ENCODE results near the gene CTNNAL1. TPM values are rescaled to one million over a fixed set of nuclear protein-coding genes. Genes with fewer than 3 reads are reported as not detected.

CTNNAL1 gene
- total and polyA plus RNA-seq, 2 donors (not counting 1 experiment from before 2014, with no cell fraction given), result 0.04 to 1.5 TPM

- H3K9me3 Mint-ChIP-seq (ENCODE audit: insufficient read depth), result no peaks in the 10 kb centered on the region
- peaks cover 1 to 85% of the 10 kb centered on the region in 2 experiments for H3K36me3 ChIP-seq (replicated peaks in 1 of 2; ENCODE audit: control extremely low read depth in 1 of 2, control insufficient read depth in 1 of 2, extremely low read depth in 1 of 2, insufficient read depth in 2 of 2, low read length in 1 of 2)
- H4K20me1 ChIP-seq (ENCODE audit: control insufficient read depth, insufficient read depth, low read length, poor library complexity, severe bottlenecking), result no peaks in the 10 kb centered on the region
- intact Hi-C loops (cut with micrococcal nuclease), result no loop called here
- ChIA-PET POLR2A (no interaction called here), CTCF (interaction anchor here (0.7 kb wide), 1 partner anchor 1246 kb away, joined by 3 read pairs; no protein-coding TSS in a partner anchor)
- no peak overlapping the region for H3K4me2 ChIP-seq (replicated peaks; ENCODE audit: low read depth, low read length, poor library complexity, severe bottlenecking)
- no peaks in the 10 kb centered on the region for H3K4me1 Mint-ChIP-seq
- no peaks in the 10 kb centered on the region for H3K79me2 ChIP-seq (ENCODE audit: control insufficient read depth, insufficient read depth, low read length)
- ATAC-seq (ENCODE audit: low read depth) (no peak), DNase-seq (no peak)
- no peak overlapping the region for H3K4me3 ChIP-seq (ENCODE audit: control extremely low read depth in 1 of 5, extremely low read depth in 1 of 5, insufficient read depth in 1 of 5, low read depth in 2 of 5, low read length in 4 of 5)
- H3K9me3 ChIP-seq (ENCODE audit: control extremely low read depth in 1 of 3, control insufficient read depth in 2 of 3, insufficient read depth in 1 of 3, low read length in 2 of 3), result no peaks in the 10 kb centered on the region
- no peak overlapping the region for H3K27ac ChIP-seq (ENCODE audit: low read length in 2 of 2)
- H3K4me1 ChIP-seq (ENCODE audit: control insufficient read depth in 2 of 2, insufficient read depth in 2 of 2, low read length in 2 of 2), result no peaks in the 10 kb centered on the region
- no peaks in the 10 kb centered on the region for H3K27me3 Mint-ChIP-seq
- H3K27me3 ChIP-seq (replicated peaks in 1 of 4; ENCODE audit: control extremely low read depth in 1 of 4, control insufficient read depth in 3 of 4, insufficient read depth in 4 of 4, low read length in 3 of 4), result no peaks in the 10 kb centered on the region
- H3K27ac Mint-ChIP-seq, result no peak overlapping the region
- TF ChIP-seq CTCF (IDR thresholded peaks at IDR 0.05) (no peak), EZH2 (IDR thresholded peaks at IDR 0.05; ENCODE audit: borderline replicate concordance, insufficient read depth, low read depth, low read length, poor library complexity, severe bottlenecking) (no peak)
- H2AFZ ChIP-seq (ENCODE audit: insufficient read depth, low read depth, low read length, poor library complexity, severe bottlenecking), result no peak overlapping the region
- no peak overlapping the region for H3K4me3 Mint-ChIP-seq
- no CpG with 5 or more reads among the region's 3 CpGs for WGBS (ENCODE audit: insufficient coverage)
- H3K9ac ChIP-seq (ENCODE audit: low read length), result no peak overlapping the region
Measured at GRCh38 chr9:108904161-108904560, 109.1 kb downstream of the CTNNAL1 start.

GRCh38 chr9:108903420-108904103, 109.7 kb downstream of the CTNNAL1 start:
- Histone ChIP-seq H3K9ac (ENCODE audit: low read length) (no peak overlapping the region), H3K4me1 (ENCODE audit: control insufficient read depth in 2 of 2, insufficient read depth in 2 of 2, low read length in 2 of 2) (no peaks in the 10 kb centered on the region), H3K9me3 (ENCODE audit: control extremely low read depth in 1 of 3, control insufficient read depth in 2 of 3, insufficient read depth in 1 of 3, low read length in 2 of 3) (no peaks in the 10 kb centered on the region), H3K36me3 (replicated peaks in 1 of 2; ENCODE audit: control extremely low read depth in 1 of 2, control insufficient read depth in 1 of 2, extremely low read depth in 1 of 2, insufficient read depth in 2 of 2, low read length in 1 of 2) (peaks cover 1 to 83% of the 10 kb centered on the region in 2 experiments), H3K4me2 (replicated peaks; ENCODE audit: low read depth, low read length, poor library complexity, severe bottlenecking) (no peak overlapping the region), H2AFZ (ENCODE audit: insufficient read depth, low read depth, low read length, poor library complexity, severe bottlenecking) (no peak overlapping the region), H4K20me1 (ENCODE audit: control insufficient read depth, insufficient read depth, low read length, poor library complexity, severe bottlenecking) (no peaks in the 10 kb centered on the region), H3K27me3 (replicated peaks in 1 of 4; ENCODE audit: control extremely low read depth in 1 of 4, control insufficient read depth in 3 of 4, insufficient read depth in 4 of 4, low read length in 3 of 4) (no peaks in the 10 kb centered on the region), H3K27ac (ENCODE audit: low read length in 2 of 2) (no peak overlapping the region), H3K79me2 (ENCODE audit: control insufficient read depth, insufficient read depth, low read length) (no peaks in the 10 kb centered on the region), H3K4me3 (ENCODE audit: control extremely low read depth in 1 of 5, extremely low read depth in 1 of 5, insufficient read depth in 1 of 5, low read depth in 2 of 5, low read length in 4 of 5) (no peak overlapping the region)
- H3K27ac Mint-ChIP-seq, result peak overlapping the region; percentile 3
- intact Hi-C loops (cut with micrococcal nuclease), result no loop called here
- ATAC-seq (ENCODE audit: low read depth) (no peak), DNase-seq (no peak)
- TF ChIP-seq CTCF (IDR thresholded peaks at IDR 0.05) (no peak), EZH2 (IDR thresholded peaks at IDR 0.05; ENCODE audit: borderline replicate concordance, insufficient read depth, low read depth, low read length, poor library complexity, severe bottlenecking) (no peak)
- CTCF ChIA-PET, result no interaction called here
- POLR2A ChIA-PET, result no interaction called here
- H3K9me3 Mint-ChIP-seq (ENCODE audit: insufficient read depth), result no peaks in the 10 kb centered on the region
- H3K4me3 Mint-ChIP-seq, result no peak overlapping the region
- no peaks in the 10 kb centered on the region for H3K4me1 Mint-ChIP-seq
- WGBS (ENCODE audit: insufficient coverage), result no CpG with 5 or more reads among the region's 2 CpGs
- no peaks in the 10 kb centered on the region for H3K27me3 Mint-ChIP-seq
